Esophagus squamous epithelium (tissue), 5 donors: Measurements from ENCODE around the gene PCP4. TPM values are rescaled to one million over a fixed set of nuclear protein-coding genes. Genes with fewer than 3 reads are reported as not detected.

Source experiments
- DNase-seq: peaks from one replicate; lab custom pipeline; 2025; lab: John Stamatoyannopoulos, UW
- H3K27ac ChIP-seq, 4 donors: fragments of 200-600 bp; sonication (generic); one replicate each; pipeline ENCODE4 v1.5.1; 2016 to 2019; ENCODE audit warnings: mild to moderate bottlenecking in 1 of 4
- H3K27me3 ChIP-seq, 4 donors: fragments of 200-600 bp; sonication (generic); 1 replicate in 3 of 4; 2 replicates in 1 of 4; pipeline versions ENCODE4 v1.5.1 to v1.6.0; 2017 to 2021; ENCODE audit warnings: antibody characterized with exemption in 1 of 4
- H3K36me3 ChIP-seq, 3 donors: fragments of 200-600 bp; sonication (generic); one replicate each; pipeline ENCODE4 v1.5.1; 2016 to 2019
- H3K4me1 ChIP-seq, 3 donors: fragments of 200-600 bp; sonication (generic); one replicate each; pipeline ENCODE4 v1.5.1; 2017 to 2019
- H3K4me3 ChIP-seq, 4 donors: fragments of 200-600 bp; sonication (generic); 1 replicate in 3 of 4; 2 replicates in 1 of 4; pipeline ENCODE4 v1.5.1; 2016 to 2019; ENCODE audit warnings: mild to moderate bottlenecking in 2 of 4, moderate library complexity in 1 of 4
- H3K9me3 ChIP-seq, 3 donors: fragments of 200-600 bp; sonication (generic); one replicate each; pipeline ENCODE4 v1.5.1; 2016 to 2019
- POLR2A ChIP-seq, 4 donors: fragments of 450-650 bp; IDR thresholded peaks; one replicate each; pipeline ENCODE4 v1.6.1; 2017; ENCODE audit warnings: antibody characterized with exemption in 4 of 4, mild to moderate bottlenecking in 4 of 4, moderate library complexity in 3 of 4
- WGBS, 2 donors: methylation state at CpG; one replicate each; pipeline ENCODE4 v1.1.5; 2018; 5-methylcytosine and 5-hydroxymethylcytosine counted together
- intact Hi-C: fragments of 100-400 bp; cut with DNase I; formaldehyde crosslinking; loops from one replicate; pipeline ENCODE4 v1.15.0; 2022
- total RNA-seq, 4 donors: library from RNA; depleted of rRNA; stranded (reverse); fragments of >200 nt; gene quantifications; one replicate each; pipeline ENCODE4 v1.1.0, GENCODE V29; 2016
- TF ChIP-seq, protein P1 (sequence below), 6 experiments: fragments of 450-650 bp in 4 of 6; fragments of 200-600 bp in 2 of 6; sonication (generic) in 2 of 6; IDR thresholded peaks; one replicate each; pipeline ENCODE4 v1.5.1; 2016 to 2019; ENCODE audit warnings: antibody characterized with exemption in 6 of 6, mild to moderate bottlenecking in 4 of 6, moderate library complexity in 4 of 6
- donor health status: DM: yes; HTN: yes; CAD: no.

Gene PCP4
- total RNA-seq, 4 donors from 2014 or later: 0.83 to 82.4 (median 12.7) TPM

- no peaks in the 10 kb centered on the region for H3K36me3 ChIP-seq
- H3K4me3 ChIP-seq: no peak overlapping the region
- no peak for DNase-seq
- H3K27ac ChIP-seq: no peak overlapping the region
- no peaks in the 10 kb centered on the region for H3K27me3 ChIP-seq
- no peaks in the 10 kb centered on the region for H3K9me3 ChIP-seq
- H3K4me1 ChIP-seq: no peaks in the 10 kb centered on the region
- intact Hi-C loops: no loop called here
- 29 to 35% methylated on average over 4 of the region's 4 CpGs for whole genome bisulfite sequencing, 2 donors
- TF ChIP-seq, protein P1, sequence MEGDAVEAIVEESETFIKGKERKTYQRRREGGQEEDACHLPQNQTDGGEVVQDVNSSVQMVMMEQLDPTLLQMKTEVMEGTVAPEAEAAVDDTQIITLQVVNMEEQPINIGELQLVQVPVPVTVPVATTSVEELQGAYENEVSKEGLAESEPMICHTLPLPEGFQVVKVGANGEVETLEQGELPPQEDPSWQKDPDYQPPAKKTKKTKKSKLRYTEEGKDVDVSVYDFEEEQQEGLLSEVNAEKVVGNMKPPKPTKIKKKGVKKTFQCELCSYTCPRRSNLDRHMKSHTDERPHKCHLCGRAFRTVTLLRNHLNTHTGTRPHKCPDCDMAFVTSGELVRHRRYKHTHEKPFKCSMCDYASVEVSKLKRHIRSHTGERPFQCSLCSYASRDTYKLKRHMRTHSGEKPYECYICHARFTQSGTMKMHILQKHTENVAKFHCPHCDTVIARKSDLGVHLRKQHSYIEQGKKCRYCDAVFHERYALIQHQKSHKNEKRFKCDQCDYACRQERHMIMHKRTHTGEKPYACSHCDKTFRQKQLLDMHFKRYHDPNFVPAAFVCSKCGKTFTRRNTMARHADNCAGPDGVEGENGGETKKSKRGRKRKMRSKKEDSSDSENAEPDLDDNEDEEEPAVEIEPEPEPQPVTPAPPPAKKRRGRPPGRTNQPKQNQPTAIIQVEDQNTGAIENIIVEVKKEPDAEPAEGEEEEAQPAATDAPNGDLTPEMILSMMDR (IDR thresholded peaks at IDR 0.05): no peak
- TF ChIP-seq POLR2A (IDR thresholded peaks at IDR 0.05): no peak
These were observed 29.3 kb upstream of the PCP4 start for GRCh38 chr21:39837861-39838359.

DNA sequence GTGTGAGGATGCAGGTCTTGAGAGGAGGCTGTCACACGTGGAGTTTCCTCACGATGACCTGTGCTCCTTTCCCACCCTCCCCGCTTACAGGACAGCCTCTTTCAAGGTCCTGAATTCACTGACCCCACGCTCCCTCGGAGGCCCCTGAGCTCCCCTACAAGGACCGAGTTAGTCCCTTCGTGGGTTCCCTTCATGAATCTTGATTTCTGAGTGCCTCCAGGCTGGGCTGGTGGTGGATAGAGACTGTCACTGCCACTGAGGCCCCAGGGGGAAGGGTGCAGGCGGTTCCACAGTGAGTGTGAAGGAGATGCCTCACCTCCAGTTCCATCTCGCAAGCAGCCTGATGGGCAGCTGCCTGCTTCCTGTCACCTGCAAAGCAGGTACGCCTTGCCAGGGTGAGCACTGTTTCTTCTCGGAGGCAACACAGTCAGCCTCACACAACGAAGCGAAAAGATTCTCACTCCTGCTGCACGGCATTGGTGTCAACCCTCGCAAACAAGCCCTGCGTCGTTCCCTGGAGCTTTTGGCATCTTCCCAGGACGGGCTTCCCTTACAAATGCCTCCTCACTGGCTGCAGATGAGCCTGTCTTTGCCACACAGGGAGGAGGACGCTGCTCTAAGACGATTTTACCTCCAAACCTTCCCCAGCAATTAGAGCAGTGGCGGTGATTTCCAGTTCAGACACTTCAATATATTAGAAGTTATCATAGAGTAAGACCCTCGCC lies 26.7 kb upstream of the PCP4 start:
- TF ChIP-seq POLR2A (IDR thresholded peaks at IDR 0.05): no peak
- TF ChIP-seq, protein P1 (IDR thresholded peaks at IDR 0.05): no peak
- no peaks in the 10 kb centered on the region for H3K27me3 ChIP-seq
- no peaks in the 10 kb centered on the region for H3K36me3 ChIP-seq
- H3K4me1 ChIP-seq: no peaks in the 10 kb centered on the region
- no peak overlapping the region for H3K4me3 ChIP-seq
- no peak for DNase-seq
- intact Hi-C loops: no loop called here
- WGBS, 2 donors: 59 to 71% methylated on average over 17 to 22 of the region's 22 CpGs
- no peaks in the 10 kb centered on the region for H3K9me3 ChIP-seq
- no peak overlapping the region for H3K27ac ChIP-seq

- Histone ChIP-seq H3K27ac (no peak overlapping the region), H3K4me1 (no peaks in the 10 kb centered on the region), H3K4me3 (no peak overlapping the region), H3K36me3 (no peaks in the 10 kb centered on the region), H3K9me3 (no peaks in the 10 kb centered on the region), H3K27me3 (no peaks in the 10 kb centered on the region)
- DNase-seq: no peak
- 76 to 77% methylated on average over 11 to 14 of the region's 14 CpGs for WGBS, 2 donors
- TF ChIP-seq POLR2A (IDR thresholded peaks at IDR 0.05): no peak
- TF ChIP-seq, protein P1 (IDR thresholded peaks at IDR 0.05): no peak
- intact Hi-C loops: no loop called here
These were observed 24.3 kb upstream of the PCP4 start for GRCh38 chr21:39842741-39843459.

- no peaks in the 10 kb centered on the region for H3K36me3 ChIP-seq
- no peak overlapping the region for H3K4me3 ChIP-seq
- no peaks in the 10 kb centered on the region for H3K4me1 ChIP-seq
- TF ChIP-seq, protein P1 (IDR thresholded peaks at IDR 0.05): no peak
- no peak for TF ChIP-seq POLR2A (IDR thresholded peaks at IDR 0.05)
- WGBS, 2 donors: 73 to 78% methylated on average over 4 of the region's 4 CpGs
- H3K27ac ChIP-seq: no peak overlapping the region
- no peaks in the 10 kb centered on the region for H3K9me3 ChIP-seq
- intact Hi-C loops: no loop called here
- no peak for DNase-seq
- no peaks in the 10 kb centered on the region for H3K27me3 ChIP-seq
These were observed 23.8 kb upstream of the PCP4 start for GRCh38 chr21:39843483-39843882.

- H3K9me3 ChIP-seq: no peaks in the 10 kb centered on the region
- no peaks in the 10 kb centered on the region for H3K27me3 ChIP-seq
- WGBS, 2 donors: 59 to 60% methylated on average over 5 of the region's 5 CpGs
- intact Hi-C loops: no loop called here
- no peak for DNase-seq
- H3K4me1 ChIP-seq: no peaks in the 10 kb centered on the region
- no peak overlapping the region for H3K4me3 ChIP-seq
- no peaks in the 10 kb centered on the region for H3K36me3 ChIP-seq
- TF ChIP-seq, protein P1 (IDR thresholded peaks at IDR 0.05): no peak
- no peak for TF ChIP-seq POLR2A (IDR thresholded peaks at IDR 0.05)
- no peak overlapping the region for H3K27ac ChIP-seq
These were observed 23.3 kb upstream of the PCP4 start for GRCh38 chr21:39843916-39844315.
